Left ventricle myocardium superior (tissue), 1 donor: ENCODE measurements around the gene ACTL7A. TPM values are rescaled to one million over a fixed set of nuclear protein-coding genes. Genes with fewer than 3 reads are reported as not detected.
"Not testable (repeated sequence)": the region's sequence is repeated elsewhere in the genome, so short reads cannot be mapped to it uniquely, and the experiment has no call there.

Experiments
- ATAC-seq: fragments of 200-7000 bp; cut with Tn5 transposase; one replicate; pipeline ENCODE4 v1.9.1; 2020; ENCODE audit warnings: mild to moderate bottlenecking, moderate library complexity
- DNase-seq: peaks from one replicate; pipeline ENCODE4 v3.0.0-alpha.2; 2020
- intact Hi-C: fragments of 100-400 bp; cut with micrococcal nuclease; formaldehyde crosslinking; loops from one replicate; pipeline ENCODE4 v1.11.0; 2022
- long read RNA-seq: library from polyadenylated mRNA; unstranded; transcript quantifications from one replicate; pipeline ENCODE4 v2.0.0, GENCODE V29; 2021
- total RNA-seq: library from RNA; stranded (reverse); fragmentation: NEBNext Ultra II Directional; extraction: Animal tissue kit (Norgen Biotek cat#: 25700); gene quantifications from one replicate; pipeline ENCODE4 v1.2.1, GENCODE V29; 2021
- donor health status: DM: no; HTN: yes; CAD: no; lungs with severe emphysema.

Gene ACTL7A, protein sequence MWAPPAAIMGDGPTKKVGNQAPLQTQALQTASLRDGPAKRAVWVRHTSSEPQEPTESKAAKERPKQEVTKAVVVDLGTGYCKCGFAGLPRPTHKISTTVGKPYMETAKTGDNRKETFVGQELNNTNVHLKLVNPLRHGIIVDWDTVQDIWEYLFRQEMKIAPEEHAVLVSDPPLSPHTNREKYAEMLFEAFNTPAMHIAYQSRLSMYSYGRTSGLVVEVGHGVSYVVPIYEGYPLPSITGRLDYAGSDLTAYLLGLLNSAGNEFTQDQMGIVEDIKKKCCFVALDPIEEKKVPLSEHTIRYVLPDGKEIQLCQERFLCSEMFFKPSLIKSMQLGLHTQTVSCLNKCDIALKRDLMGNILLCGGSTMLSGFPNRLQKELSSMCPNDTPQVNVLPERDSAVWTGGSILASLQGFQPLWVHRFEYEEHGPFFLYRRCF
- not detected for total RNA-seq
- long read RNA-seq, result 0 reads

DNA sequence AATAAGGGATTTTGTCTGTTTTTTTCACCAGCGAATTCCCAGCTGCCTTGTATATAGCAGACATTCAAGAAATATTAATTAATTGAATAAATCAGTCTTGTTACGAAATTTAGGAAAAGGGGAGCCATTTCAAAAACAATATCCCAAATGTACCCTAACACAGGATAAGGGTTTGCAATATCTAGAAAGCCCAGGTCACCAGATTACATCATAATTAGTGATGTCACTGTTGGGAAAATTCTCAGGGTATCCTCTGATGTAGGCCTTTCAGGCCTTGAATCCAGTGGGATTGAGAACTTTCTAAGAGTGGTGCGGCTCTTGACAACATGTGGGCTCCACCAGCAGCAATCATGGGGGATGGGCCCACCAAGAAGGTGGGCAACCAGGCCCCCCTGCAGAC lies at the start of gene ACTL7A:
ACTL7A (plus strand) TSS at position 270 of the 400 bp plus-strand sequence; CDS start at position 327, 57 bp downstream.
- ATAC-seq, result no peak
- intact Hi-C loops, result no loop called here
- no peak for DNase-seq

- ATAC-seq, result no peak
- intact Hi-C loops, result no loop called here
- DNase-seq, result no peak
These were observed 49.6 kb upstream of the ACTL7A start for GRCh38 chr9:108812396-108813025.

DNA sequence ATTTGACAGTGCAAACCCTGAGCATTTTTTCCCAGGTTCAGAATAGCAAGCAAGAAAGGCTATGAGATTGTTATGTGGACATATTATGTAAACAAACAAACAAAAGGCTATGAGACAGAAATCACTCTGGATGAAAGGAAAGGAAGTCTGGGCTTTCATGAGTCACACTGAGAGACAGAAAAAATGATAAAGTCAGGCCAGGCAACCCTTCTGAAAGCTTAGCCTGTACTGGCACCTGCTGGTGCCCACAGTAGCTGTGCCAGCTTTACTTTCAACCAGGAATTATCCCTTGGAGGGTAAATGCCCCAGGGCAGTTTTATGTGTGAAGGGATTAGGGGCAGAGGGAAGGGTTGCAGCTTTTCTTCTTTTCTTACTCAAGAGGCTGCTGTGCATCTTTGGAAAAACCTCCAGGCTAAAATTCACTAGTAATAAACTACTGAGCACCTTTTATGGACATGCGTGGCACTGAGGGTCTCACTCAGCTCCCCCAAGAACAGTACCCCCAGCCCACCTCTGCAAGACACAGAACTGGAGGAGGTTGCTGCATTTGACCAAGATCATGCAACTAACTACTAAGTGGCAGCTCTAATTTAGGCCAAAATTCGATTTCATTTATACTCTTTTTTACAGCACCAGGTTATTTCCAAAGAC lies 48.0 kb upstream of the ACTL7A start:
- intact Hi-C loops, result no loop called here
- DNase-seq (no peak), ATAC-seq (peak; percentile 80)

DNA sequence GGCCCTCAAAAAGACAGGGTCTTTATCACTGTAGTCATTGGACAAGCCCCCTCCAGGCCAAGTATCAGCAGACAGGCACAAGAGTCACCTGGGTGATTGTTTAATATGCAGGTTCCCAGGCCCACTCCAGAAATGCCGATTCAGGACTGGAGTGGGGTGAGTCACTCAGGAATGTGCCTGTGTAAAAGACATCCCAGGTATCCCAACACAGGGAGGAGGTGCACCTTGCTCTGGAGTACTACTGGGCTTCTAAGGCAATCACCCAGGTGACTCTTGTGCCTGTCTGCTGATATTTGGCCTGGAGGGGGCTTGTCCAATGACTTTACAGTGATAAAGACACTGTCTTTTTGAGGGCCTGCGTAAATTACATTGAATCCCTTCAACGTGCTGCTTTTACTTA lies 46.9 kb upstream of the ACTL7A start:
- no peak for ATAC-seq
- intact Hi-C loops, result no loop called here
- no peak for DNase-seq

DNA sequence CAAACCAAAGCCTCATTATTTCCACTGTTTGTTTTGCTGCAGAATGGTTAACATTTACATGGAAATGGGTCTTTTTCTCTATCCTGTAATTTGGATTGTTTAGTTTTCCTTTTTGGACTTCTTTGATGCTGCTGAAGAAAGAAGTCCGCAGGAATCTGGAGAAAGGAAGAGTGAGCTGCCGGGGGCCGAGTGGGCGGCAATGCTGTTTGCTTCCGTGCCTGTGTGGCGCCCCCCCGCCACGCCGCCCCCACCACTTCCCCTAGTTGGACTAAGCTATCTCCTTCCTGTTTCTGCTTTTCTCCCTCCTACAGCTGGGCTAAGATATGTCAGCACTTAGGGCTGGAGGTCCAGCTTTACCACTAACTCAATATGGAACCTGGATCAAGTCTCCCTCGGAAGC lies 46.0 kb upstream of the ACTL7A start:
- peak; percentile 37 for DNase-seq
- intact Hi-C loops, result no loop called here
- peak; percentile 36 for ATAC-seq

- intact Hi-C loops, result no loop called here
- no peak for ATAC-seq
- DNase-seq, result no peak
These were observed 38.2 kb upstream of the ACTL7A start for GRCh38 chr9:108823829-108824228.

DNA sequence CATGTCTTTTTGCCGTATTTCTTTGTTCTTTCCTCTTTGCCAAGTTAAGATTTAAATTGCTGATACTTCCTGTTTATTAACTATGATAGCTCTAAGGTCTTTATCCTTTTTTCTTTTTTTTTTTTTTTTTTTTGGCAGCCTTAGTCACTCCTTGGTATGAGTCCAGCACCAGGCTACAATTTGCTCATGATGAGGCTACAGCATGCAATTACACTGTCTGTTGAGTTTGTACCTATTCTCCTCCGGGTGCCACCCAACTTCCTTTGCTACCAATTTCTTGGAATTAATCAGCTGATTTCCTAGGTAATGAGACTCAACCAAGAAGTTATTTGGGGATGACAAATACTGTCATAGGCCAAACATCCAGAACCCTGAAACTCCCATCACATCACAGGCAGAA lies 31.8 kb upstream of the ACTL7A start:
- DNase-seq (no peak), ATAC-seq (no peak)
- intact Hi-C loops, result no loop called here

DNA sequence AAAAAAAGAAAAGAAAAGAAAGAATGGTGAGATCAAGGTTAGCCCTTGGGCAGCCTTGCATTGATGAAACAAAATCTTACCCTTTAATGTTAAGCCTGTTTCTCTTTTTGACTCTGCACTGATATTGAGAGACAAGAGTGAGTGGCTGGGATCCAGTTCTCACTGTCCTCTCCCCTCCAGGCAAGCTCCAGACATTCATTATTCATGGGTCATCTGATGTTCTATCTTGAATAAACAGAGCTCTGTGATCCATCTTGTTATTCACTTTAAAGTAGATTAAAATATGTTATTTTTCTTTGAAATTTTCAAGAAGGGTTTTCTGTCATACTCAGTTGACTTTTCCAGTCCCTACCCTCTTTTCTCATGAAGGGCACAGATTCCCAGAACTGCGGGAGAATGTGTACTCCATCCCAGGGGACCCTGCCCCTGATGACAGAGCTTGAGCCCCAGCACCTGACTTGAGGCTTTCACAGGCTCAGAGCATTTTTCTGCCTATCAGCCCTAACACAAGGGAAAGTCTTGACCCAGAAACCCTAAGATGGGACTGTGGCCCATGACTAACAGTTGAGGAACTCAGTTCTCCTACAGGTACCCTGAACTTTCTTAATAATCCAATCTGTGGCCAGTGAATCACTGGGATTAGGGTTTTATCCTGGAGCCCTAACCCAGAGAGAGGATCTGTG lies 30.4 kb upstream of the ACTL7A start:
- ATAC-seq, result no peak
- intact Hi-C loops, result no loop called here
- DNase-seq, result no peak

DNA sequence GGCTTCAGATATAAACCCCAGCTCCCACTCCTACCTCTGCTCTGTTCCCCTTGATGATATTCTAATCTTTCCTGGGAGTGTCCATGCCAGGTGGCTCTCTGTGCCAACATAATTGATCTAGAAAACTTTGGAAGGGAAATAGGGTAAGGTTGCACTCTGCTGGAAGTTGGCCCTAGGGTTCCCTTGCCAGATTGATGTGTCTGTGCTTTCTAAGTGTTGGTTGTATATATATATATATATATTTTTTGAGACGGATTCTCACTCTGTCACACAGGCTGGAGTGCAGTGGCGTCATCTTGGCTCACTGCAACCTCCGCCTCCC lies 29.9 kb upstream of the ACTL7A start:
- DNase-seq (no peak), ATAC-seq (no peak)
- intact Hi-C loops, result no loop called here

DNA sequence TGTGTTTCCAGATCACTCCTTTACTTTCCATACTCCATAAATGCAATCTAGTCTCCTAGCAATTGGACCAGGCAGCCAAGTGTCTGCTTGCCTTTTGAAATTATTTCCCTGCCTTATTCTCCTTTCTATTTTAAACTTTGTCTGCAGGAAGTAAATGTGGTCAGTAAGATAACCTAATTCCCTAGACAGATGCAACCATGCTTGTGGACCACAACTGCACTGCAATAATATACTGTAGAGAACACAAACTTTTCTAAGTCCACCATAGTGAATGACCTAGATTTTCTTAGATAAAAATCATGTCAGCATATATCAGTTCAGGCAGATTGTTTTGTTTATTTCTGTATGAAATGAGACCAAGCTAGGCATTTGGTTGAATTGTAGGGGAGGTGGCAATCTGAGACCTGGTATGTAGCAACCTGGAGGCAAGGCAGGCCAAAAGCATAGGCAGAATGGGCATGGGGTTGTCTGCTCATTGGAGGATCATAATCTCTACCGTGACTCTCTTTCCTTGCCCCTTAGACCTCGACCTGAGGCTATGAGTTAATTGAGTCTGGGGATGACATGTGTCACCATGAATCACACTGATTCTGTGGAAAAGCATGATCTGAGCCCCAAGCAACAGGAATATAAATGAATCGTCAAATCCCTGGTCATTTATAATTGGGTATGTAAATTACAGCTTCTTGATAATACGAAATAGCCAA lies 27.0 kb upstream of the ACTL7A start:
- no peak for DNase-seq
- no peak for ATAC-seq
- intact Hi-C loops, result no loop called here

DNA sequence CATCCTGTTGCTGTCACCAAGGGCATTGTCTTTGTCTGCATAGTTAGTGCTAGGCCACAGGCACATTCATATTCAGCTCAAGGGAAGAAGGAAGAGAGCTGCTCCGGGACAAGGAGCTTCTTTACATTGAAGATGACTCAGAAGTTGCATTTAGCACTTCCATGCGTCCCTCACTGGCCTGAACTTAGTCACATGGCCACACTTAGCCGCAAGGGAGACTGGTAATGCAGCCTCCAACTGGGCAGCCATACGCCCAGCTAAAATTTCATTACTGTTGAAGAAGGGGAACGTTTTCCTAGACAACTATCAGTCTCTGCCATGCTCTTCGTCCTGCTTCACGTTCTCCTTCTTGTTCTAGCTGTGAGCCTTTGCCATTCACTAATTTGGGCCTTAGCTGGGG lies 26.2 kb upstream of the ACTL7A start:
- intact Hi-C loops, result no loop called here
- ATAC-seq (no peak), DNase-seq (no peak)

- intact Hi-C loops, result no loop called here
- DNase-seq (no peak), ATAC-seq (no peak)
These were observed 25.7 kb upstream of the ACTL7A start for GRCh38 chr9:108836319-108836718.

- no peak for ATAC-seq
- no peak for DNase-seq
- intact Hi-C loops, result no loop called here
These were observed 25.3 kb upstream of the ACTL7A start for GRCh38 chr9:108836781-108837180.

DNA sequence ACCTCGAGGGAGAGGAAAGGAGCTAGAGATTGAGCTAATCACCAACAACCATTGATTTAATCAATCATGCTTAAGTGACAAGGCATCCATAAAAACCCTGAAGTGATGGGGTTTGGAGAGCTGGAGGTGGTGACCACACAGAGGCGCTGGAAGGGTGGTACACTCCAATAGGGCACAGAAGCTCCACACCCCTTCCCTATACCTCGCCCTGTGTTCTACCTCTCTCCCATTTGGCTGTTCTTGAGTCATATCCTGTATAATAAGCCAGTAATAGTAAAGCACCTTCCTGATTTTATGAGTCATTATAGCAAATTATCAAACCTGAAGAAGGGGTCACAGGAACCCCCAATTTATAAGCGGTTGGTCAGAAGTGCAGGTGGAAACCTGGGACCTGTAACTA lies 24.5 kb upstream of the ACTL7A start:
- ATAC-seq (no peak), DNase-seq (no peak)
- intact Hi-C loops, result no loop called here

GRCh38 chr9:108838017-108838416 lies 24.0 kb upstream of the ACTL7A start:
- intact Hi-C loops, result no loop called here
- no peak for ATAC-seq
- no peak for DNase-seq

GRCh38 chr9:108839561-108839960 lies 22.5 kb upstream of the ACTL7A start:
- intact Hi-C loops, ATAC-seq, DNase-seq: not testable (repeated sequence)

GRCh38 chr9:108842610-108843295 lies 19.3 kb upstream of the ACTL7A start:
- ATAC-seq, result no peak
- intact Hi-C loops, result no loop called here

GRCh38 chr9:108844391-108844790 lies 17.7 kb upstream of the ACTL7A start:
- intact Hi-C loops, result no loop called here

More at GRCh38 chr9:108842610-108843295, 19.3 kb upstream of the ACTL7A start:
- DNase-seq, result no peak

GRCh38 chr9:108844856-108845255 lies 17.2 kb upstream of the ACTL7A start:
- intact Hi-C loops, result no loop called here
- ATAC-seq, result no peak
- no peak for DNase-seq

More at GRCh38 chr9:108844391-108844790, 17.7 kb upstream of the ACTL7A start:
- ATAC-seq (peak; percentile 69), DNase-seq (no peak)
